Nephron (organoid): ENCODE results near the gene TIMM9.
A peak's percentile ranks its signal among the peaks of the same experiment; 100 is the strongest.
"Not testable (repeated sequence)": the region's sequence is repeated elsewhere in the genome, so short reads cannot be mapped to it uniquely, and the experiment has no call there.

Experiments used
- H3K27ac Mint-ChIP-seq, 3 experiments: 2 replicates each; pipeline ENCODE4 v1.8.0; 2020; ENCODE audit warnings: mixed read lengths in 3 of 3, mild to moderate bottlenecking in 2 of 3, moderate library complexity in 1 of 3
- H3K27me3 Mint-ChIP-seq: 2 replicates; pipeline ENCODE4 v1.8.0; 2021; ENCODE audit warnings: low read depth, mild to moderate bottlenecking, moderate library complexity, mixed read lengths
- H3K36me3 Mint-ChIP-seq: 2 replicates; pipeline ENCODE4 v1.8.0; 2020; ENCODE audit warnings: low read depth, mixed read lengths
- H3K4me1 Mint-ChIP-seq: 2 replicates; pipeline ENCODE4 v1.8.0; 2020; ENCODE audit warnings: mixed read lengths
- H3K4me3 Mint-ChIP-seq, 3 experiments: 2 replicates each; pipeline ENCODE4 v1.8.0; 2020; ENCODE audit warnings: mild to moderate bottlenecking in 3 of 3, mixed read lengths in 3 of 3, moderate library complexity in 2 of 3
- H3K9me3 Mint-ChIP-seq: 2 replicates; pipeline ENCODE4 v1.8.0; 2020; ENCODE audit warnings: mixed read lengths
- TF ChIP-seq, protein P1 (sequence below), 3 experiments: fragments of 200-600 bp; sonication (generic); IDR thresholded peaks; one replicate each; pipeline ENCODE4 v1.5.0; 2021; ENCODE audit warnings: antibody characterized with exemption in 3 of 3; ENCODE audit not compliant: unreplicated experiment in 3 of 3

Gene TIMM9

DNA sequence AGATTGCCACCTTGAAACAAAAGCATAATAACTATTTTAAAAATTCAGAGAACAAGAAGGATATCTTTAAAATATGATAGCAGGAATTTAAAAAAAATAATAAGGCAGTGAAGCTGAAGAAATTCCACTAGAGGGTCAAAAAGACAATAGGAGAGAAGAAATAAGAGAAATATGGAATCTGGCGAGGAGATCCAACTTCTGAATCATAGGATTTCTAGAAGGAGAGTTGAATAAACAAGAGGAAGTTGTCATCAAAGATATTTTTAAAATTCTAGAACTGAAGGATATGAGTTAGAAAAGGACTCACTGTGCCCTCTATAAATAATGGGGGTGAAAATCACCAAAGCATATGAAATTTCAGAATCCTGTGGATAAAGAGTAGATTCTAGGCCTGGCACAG is 58.4 kb downstream of the TIMM9 start:
- no peak overlapping the region for H3K4me3 Mint-ChIP-seq
- H3K27ac Mint-ChIP-seq = no peak overlapping the region
- H3K27me3 Mint-ChIP-seq = no peaks in the 10 kb centered on the region
- no peaks in the 10 kb centered on the region for H3K9me3 Mint-ChIP-seq
- TF ChIP-seq, protein P1, sequence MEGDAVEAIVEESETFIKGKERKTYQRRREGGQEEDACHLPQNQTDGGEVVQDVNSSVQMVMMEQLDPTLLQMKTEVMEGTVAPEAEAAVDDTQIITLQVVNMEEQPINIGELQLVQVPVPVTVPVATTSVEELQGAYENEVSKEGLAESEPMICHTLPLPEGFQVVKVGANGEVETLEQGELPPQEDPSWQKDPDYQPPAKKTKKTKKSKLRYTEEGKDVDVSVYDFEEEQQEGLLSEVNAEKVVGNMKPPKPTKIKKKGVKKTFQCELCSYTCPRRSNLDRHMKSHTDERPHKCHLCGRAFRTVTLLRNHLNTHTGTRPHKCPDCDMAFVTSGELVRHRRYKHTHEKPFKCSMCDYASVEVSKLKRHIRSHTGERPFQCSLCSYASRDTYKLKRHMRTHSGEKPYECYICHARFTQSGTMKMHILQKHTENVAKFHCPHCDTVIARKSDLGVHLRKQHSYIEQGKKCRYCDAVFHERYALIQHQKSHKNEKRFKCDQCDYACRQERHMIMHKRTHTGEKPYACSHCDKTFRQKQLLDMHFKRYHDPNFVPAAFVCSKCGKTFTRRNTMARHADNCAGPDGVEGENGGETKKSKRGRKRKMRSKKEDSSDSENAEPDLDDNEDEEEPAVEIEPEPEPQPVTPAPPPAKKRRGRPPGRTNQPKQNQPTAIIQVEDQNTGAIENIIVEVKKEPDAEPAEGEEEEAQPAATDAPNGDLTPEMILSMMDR (IDR thresholded peaks at IDR 0.05; ENCODE audit: unreplicated experiment in 3 of 3) = no peak
- no peaks in the 10 kb centered on the region for H3K4me1 Mint-ChIP-seq
- H3K36me3 Mint-ChIP-seq = peaks cover 61% of the 10 kb centered on the region

DNA sequence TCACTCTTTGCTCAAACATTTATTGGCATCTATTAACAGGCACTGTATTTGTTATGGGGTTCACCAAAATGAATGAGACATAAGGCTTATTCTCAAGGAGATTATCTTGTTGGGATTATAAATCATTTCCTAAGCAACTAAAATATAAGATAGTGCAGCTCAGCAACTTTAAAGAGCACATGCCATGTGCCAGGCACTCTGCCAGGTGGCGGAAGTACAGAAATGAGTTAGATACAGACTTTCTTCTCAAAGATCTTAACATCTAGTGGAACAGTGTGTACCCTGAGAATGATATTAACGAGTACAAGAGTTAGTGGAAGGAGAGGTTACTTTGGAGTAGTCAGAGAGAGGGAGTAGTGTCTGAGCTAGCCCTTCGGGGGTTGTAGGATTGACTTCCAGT is 60.0 kb downstream of the TIMM9 start:
- Mint-ChIP-seq H3K36me3 (peaks cover 59% of the 10 kb centered on the region), H3K9me3 (no peaks in the 10 kb centered on the region), H3K27ac (no peak overlapping the region), H3K4me1 (no peaks in the 10 kb centered on the region), H3K4me3 (no peak overlapping the region), H3K27me3 (no peaks in the 10 kb centered on the region)
- TF ChIP-seq, protein P1 (IDR thresholded peaks at IDR 0.05; ENCODE audit: unreplicated experiment in 3 of 3) = no peak

DNA sequence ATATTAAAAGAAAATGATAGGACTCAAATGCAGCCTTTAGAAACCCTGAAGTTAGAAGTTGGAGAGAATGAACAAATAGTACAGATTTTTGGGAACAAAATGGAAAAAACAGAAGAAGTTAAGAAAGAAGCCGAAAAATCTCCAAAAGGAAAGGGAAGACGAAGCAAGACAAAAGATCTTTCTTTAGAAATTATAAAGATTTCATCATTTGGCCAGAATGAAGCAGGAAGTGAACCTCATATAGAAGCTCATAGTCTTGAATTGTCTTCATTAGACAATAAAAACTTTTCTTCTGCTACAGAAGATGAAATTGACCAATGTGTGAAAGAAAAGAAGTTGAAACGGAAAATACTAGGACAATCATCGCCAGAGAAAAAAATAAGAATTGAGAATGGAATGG is 63.0 kb downstream of the TIMM9 start:
- TF ChIP-seq, protein P1 (IDR thresholded peaks at IDR 0.05; ENCODE audit: unreplicated experiment in 3 of 3) = no peak

DNA sequence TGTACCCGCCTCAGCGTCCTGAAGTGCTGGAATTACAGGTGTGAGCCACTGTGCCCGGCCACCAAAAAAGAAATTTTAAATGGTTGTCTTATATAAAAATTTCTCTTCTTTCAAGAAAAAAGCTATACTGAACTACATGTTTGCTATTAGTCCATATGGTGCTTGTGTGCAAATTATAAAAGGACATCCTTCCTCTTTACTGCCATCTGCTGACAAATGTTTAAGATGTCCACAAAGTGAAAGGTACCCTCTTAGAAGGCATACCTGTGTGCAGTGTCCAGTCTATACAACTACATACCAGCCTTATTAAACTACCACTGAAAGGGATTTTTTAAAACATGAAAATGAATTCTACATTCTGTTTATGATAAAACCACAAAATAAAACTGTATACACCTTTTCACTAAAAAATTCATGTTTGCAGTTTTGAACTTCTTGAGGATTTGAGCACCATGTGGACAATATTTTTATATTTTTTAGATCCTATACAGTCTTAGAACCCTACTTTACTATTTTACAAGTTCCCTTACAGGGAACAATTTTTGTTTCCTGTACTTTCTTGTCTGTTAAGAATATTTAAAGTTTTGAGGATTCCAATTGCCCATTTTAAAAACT is 64.4 kb downstream of the TIMM9 start:
- no peaks in the 10 kb centered on the region for H3K9me3 Mint-ChIP-seq
- H3K27me3 Mint-ChIP-seq = no peaks in the 10 kb centered on the region
- H3K36me3 Mint-ChIP-seq = peaks cover 54% of the 10 kb centered on the region
- H3K27ac Mint-ChIP-seq = no peak overlapping the region
- H3K4me1 Mint-ChIP-seq = no peaks in the 10 kb centered on the region
- H3K4me3 Mint-ChIP-seq = no peak overlapping the region
- TF ChIP-seq, protein P1 (IDR thresholded peaks at IDR 0.05; ENCODE audit: unreplicated experiment in 3 of 3) = peak; percentile 33 to 40 (median 33)

More for the DNA sequence above, 63.0 kb downstream of the TIMM9 start:
- no peak overlapping the region for H3K4me3 Mint-ChIP-seq
- no peaks in the 10 kb centered on the region for H3K9me3 Mint-ChIP-seq
- H3K27me3 Mint-ChIP-seq = no peaks in the 10 kb centered on the region
- H3K36me3 Mint-ChIP-seq = peaks cover 62% of the 10 kb centered on the region
- no peaks in the 10 kb centered on the region for H3K4me1 Mint-ChIP-seq
- H3K27ac Mint-ChIP-seq = no peak overlapping the region

DNA sequence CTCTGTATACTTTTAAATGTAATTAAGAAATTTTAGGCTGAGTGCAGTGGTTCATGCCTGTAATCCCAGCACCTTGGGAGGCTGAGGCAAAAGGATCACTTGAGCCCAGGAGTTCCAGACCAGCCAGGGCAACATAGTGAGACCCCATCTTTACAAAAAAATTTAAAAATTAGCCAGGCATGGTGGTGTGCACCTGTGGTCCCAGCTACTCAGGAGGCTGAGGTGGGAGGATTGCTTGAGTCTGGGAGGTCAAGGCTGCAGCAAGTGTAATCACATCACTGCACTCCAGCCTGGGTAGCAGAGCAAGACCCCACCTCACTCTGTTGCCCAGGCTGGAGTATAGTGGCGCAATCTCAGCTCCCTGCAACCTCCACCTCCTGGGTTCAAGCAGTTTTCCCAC is 65.1 kb downstream of the TIMM9 start:
- H3K4me1 Mint-ChIP-seq, H3K27ac Mint-ChIP-seq, H3K27me3 Mint-ChIP-seq, H3K9me3 Mint-ChIP-seq, H3K4me3 Mint-ChIP-seq: not testable (repeated sequence)
- peaks cover 47% of the 10 kb centered on the region for H3K36me3 Mint-ChIP-seq
